Liver (tissue), 3 donors: ENCODE measurements around the gene CD9.

ENCODE experiments used
- CTCF ChIP-seq: fragments of 150-350 bp; IDR thresholded peaks from 2 replicates; pipeline ENCODE4 v1.5.1; 2017; ENCODE audit warnings: improper control_type of control experiment, low read depth, low read length; ENCODE audit not compliant: missing input control
- FOXA1 ChIP-seq: IDR thresholded peaks from 2 replicates; pipeline ENCODE4 v1.6.1; 2016; ENCODE audit warnings: antibody characterized with exemption
- JUND ChIP-seq, 2 donors: IDR thresholded peaks; 2 replicates each; pipeline ENCODE4 v1.6.1; 2016; ENCODE audit warnings: antibody characterized with exemption in 2 of 2
- MAX ChIP-seq: IDR thresholded peaks from 2 replicates; pipeline ENCODE4 v1.6.1; 2016; ENCODE audit warnings: antibody characterized with exemption
- NR2F2 ChIP-seq: IDR thresholded peaks from 2 replicates; pipeline ENCODE4 v1.6.1; 2016; ENCODE audit warnings: antibody characterized with exemption
- RAD21 ChIP-seq, 2 donors: IDR thresholded peaks; 2 replicates each; pipeline ENCODE4 v1.6.1; 2016; ENCODE audit warnings: antibody characterized with exemption in 2 of 2, mild to moderate bottlenecking in 2 of 2
- REST ChIP-seq: IDR thresholded peaks from 2 replicates; pipeline ENCODE4 v1.6.1; 2016; ENCODE audit warnings: antibody characterized with exemption, mild to moderate bottlenecking
- RXRA ChIP-seq, 2 donors: IDR thresholded peaks; 2 replicates each; pipeline ENCODE4 v1.6.1; 2017 to 2018; ENCODE audit warnings: antibody characterized with exemption in 2 of 2, mild to moderate bottlenecking in 1 of 2
- TAF1 ChIP-seq: conservative IDR thresholded peaks from 2 replicates; pipeline ENCODE4 v1.6.1; 2016; ENCODE audit warnings: antibody characterized with exemption, mild to moderate bottlenecking
- donor health status: healthy.
- donor health status: healthy.

GRCh38 chr12:6223545-6223944 is 23.3 kb downstream of the CD9 start:
- TF ChIP-seq CTCF (no peak), MAX (no peak), REST (no peak), RAD21 (IDR thresholded peaks at IDR 0.05) (no peak), JUND (IDR thresholded peaks at IDR 0.05) (no peak), NR2F2 (no peak), TAF1 (no peak), FOXA1 (no peak), RXRA (IDR thresholded peaks at IDR 0.05) (no peak)
